ENCODE results near the gene LNX2. TPM values are rescaled to one million over a fixed set of nuclear protein-coding genes. Genes with fewer than 3 reads are reported as not detected.

Gene LNX2
- total RNA-seq, 2 donors from 2014 or later, result 22.4 to 30.3 TPM

DNA sequence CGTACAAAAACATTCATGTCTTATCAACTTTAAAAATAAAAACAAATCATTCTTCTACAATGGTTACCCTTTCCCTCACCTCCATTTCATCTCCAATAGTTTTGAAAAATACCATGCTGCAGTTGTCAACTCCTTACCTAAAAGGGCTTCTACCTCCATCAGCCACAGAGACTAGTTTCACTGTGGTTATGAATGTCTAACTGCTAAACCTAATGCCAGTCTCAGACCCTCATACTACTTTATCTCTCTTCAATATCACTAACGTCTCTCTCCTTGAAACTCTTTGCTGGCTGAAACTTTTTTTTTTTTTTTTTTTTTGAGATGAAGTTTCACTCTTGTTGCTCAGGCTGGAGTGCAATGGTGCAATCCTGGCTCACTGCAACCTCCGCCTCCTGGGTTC, 27.1 kb downstream of the LNX2 start:
- intact Hi-C loops (cut with DNase I), result no loop called here
- Histone ChIP-seq H3K36me3 (no peaks in the 10 kb centered on the region), H3K9ac (ENCODE audit: low read depth in 2 of 2, low read length in 2 of 2) (no peak overlapping the region)

DNA sequence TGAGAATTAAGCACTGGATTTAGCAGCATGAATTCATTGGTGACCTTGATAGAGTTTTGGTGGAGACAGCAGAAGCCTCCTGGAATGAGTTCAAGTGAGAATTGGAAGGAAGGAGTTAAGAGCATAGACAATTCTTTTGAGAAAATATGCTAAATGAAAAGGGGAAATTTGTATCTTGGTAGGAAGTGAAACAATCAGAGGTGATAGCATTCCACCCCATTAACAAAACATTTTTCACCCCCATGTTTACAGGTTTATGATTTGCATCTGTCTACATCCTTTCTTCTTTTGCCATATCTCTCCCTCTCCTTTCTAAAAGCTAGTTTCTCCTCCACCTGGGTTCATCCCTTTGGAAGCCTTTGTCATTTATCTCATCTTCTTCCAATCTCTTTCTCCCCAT, 27.5 kb downstream of the LNX2 start:
- Histone ChIP-seq H3K9ac (ENCODE audit: low read depth in 2 of 2, low read length in 2 of 2) (no peak overlapping the region), H3K27me3 (no peaks in the 10 kb centered on the region), H3K4me1 (no peaks in the 10 kb centered on the region), H3K4me3 (no peak overlapping the region), H3K27ac (no peak overlapping the region), H3K36me3 (no peaks in the 10 kb centered on the region), H3K9me3 (no peaks in the 10 kb centered on the region)
- intact Hi-C loops (cut with DNase I), result no loop called here
- TF ChIP-seq, protein P1, sequence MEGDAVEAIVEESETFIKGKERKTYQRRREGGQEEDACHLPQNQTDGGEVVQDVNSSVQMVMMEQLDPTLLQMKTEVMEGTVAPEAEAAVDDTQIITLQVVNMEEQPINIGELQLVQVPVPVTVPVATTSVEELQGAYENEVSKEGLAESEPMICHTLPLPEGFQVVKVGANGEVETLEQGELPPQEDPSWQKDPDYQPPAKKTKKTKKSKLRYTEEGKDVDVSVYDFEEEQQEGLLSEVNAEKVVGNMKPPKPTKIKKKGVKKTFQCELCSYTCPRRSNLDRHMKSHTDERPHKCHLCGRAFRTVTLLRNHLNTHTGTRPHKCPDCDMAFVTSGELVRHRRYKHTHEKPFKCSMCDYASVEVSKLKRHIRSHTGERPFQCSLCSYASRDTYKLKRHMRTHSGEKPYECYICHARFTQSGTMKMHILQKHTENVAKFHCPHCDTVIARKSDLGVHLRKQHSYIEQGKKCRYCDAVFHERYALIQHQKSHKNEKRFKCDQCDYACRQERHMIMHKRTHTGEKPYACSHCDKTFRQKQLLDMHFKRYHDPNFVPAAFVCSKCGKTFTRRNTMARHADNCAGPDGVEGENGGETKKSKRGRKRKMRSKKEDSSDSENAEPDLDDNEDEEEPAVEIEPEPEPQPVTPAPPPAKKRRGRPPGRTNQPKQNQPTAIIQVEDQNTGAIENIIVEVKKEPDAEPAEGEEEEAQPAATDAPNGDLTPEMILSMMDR (IDR thresholded peaks at IDR 0.05), result no peak
- no peak for DNase-seq

More for the DNA sequence above, 27.1 kb downstream of the LNX2 start:
- Histone ChIP-seq H3K4me1 (no peaks in the 10 kb centered on the region), H3K4me3 (no peak overlapping the region), H3K27ac (no peak overlapping the region), H3K27me3 (no peaks in the 10 kb centered on the region), H3K9me3 (no peaks in the 10 kb centered on the region)
- TF ChIP-seq, protein P1 (IDR thresholded peaks at IDR 0.05), result no peak
- DNase-seq, result no peak

DNA sequence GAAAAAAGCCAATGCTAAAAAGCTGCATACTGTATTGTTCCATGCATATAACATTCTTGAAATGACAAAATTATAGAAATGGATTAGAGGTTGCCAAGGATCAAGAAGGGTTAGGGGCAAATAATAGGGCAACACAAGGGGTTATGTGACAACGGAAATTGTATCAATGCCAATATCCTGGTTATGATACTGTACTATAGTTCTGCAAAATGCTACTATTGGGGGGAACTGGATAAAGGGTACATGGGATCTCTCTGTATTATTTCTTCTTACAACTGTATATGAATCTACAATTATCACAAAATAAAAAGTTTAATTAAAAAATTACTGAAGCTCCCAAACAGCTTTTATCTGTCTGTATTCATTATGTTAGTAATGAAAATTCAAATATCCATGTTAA, 31.9 kb downstream of the LNX2 start:
- no peak for DNase-seq
- Histone ChIP-seq H3K4me1 (peaks cover 3% of the 10 kb centered on the region), H3K36me3 (no peaks in the 10 kb centered on the region), H3K9ac (ENCODE audit: low read depth in 2 of 2, low read length in 2 of 2) (no peak overlapping the region), H3K4me3 (no peak overlapping the region), H3K9me3 (no peaks in the 10 kb centered on the region), H3K27ac (no peak overlapping the region), H3K27me3 (no peaks in the 10 kb centered on the region)
- TF ChIP-seq, protein P1 (IDR thresholded peaks at IDR 0.05), result no peak
- intact Hi-C loops (cut with DNase I), result no loop called here

DNA sequence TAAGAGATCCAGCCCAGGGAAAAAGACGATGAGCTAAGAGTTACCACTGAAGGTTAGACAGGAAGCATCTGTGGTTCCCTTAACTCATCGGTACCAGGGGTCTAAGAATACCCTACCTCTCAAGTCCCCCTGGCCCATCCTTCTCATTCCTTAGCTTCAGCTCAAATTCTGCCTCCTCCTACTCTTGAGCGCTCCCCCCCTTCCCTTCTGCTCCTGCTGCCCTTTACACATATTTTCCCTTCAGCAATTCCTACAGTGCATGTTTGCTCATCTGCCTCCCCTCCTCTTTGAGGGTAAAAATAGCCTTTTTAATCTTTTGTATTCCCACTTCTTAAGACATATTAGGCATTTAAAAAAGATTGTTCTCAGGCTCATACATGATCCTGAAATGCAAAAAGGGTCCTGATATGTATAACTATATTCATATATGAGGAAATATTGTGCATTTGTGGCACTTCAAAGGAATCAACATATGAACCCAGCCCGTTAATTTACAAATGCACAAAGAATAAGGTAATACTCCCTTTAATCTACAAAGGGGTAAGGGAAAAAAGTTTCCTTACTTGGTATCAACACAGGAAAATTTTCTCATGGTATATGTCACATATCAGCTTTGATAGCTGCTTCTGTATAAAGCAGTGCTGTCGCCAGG, 33.1 kb downstream of the LNX2 start:
- H3K4me3 ChIP-seq, result no peak overlapping the region
- H3K9ac ChIP-seq (ENCODE audit: low read depth in 2 of 2, low read length in 2 of 2), result no peak overlapping the region
- H3K27me3 ChIP-seq, result no peaks in the 10 kb centered on the region
- no peak for DNase-seq
- intact Hi-C loops (cut with DNase I), result no loop called here
- H3K27ac ChIP-seq, result no peak overlapping the region
- H3K9me3 ChIP-seq, result no peaks in the 10 kb centered on the region
- H3K4me1 ChIP-seq, result peaks cover 3% of the 10 kb centered on the region
- TF ChIP-seq, protein P1 (IDR thresholded peaks at IDR 0.05), result no peak
- no peaks in the 10 kb centered on the region for H3K36me3 ChIP-seq

DNA sequence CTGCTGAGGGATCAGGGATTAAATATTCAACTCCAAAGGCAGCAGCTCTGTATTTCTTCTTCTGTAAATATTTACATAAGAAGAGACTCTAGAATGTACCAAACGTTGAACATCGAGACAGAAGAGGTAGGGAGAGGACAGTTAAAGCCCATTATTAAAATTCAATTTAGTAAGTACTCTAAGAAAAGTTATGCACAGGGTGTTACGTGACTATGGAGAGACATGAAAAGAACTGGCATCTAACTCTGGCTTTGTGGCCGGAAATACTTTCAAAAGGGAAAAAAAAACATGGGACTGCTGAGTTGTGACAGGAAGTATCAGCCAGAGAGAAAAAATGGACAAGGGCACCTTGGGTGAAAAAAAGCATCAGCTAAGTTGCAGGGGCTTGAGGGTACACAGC, 36.7 kb downstream of the LNX2 start:
- no peaks in the 10 kb centered on the region for H3K27me3 ChIP-seq
- no peak overlapping the region for H3K9ac ChIP-seq (ENCODE audit: low read depth in 2 of 2, low read length in 2 of 2)
- peaks cover 3% of the 10 kb centered on the region for H3K4me1 ChIP-seq
- intact Hi-C loops (cut with DNase I), result no loop called here
- DNase-seq, result no peak
- TF ChIP-seq, protein P1 (IDR thresholded peaks at IDR 0.05), result no peak
- no peak overlapping the region for H3K27ac ChIP-seq
- H3K9me3 ChIP-seq, result no peaks in the 10 kb centered on the region
- H3K4me3 ChIP-seq, result no peak overlapping the region
- no peaks in the 10 kb centered on the region for H3K36me3 ChIP-seq
